Effector CD8-positive, alpha-beta T cell (primary cell): ENCODE measurements around the gene TAF4.
A peak's percentile ranks its signal among the peaks of the same experiment; 100 is the strongest.

ENCODE experiments used
- DNase-seq: peaks from one replicate; lab custom pipeline; 2025; lab: John Stamatoyannopoulos, UW

Gene TAF4

GRCh38 chr20:62019881-62020492, 45.7 kb downstream of the TAF4 start:
- no peak for DNase-seq

- DNase-seq, result no peak
Observed at GRCh38 chr20:62019144-62019805, 46.4 kb downstream of the TAF4 start.

- no peak for DNase-seq
Observed at GRCh38 chr20:62018437-62019143, 47.1 kb downstream of the TAF4 start.

- no peak for DNase-seq
Observed at GRCh38 chr20:62015540-62016288, 50.0 kb downstream of the TAF4 start.

GRCh38 chr20:62014889-62015537, 50.7 kb downstream of the TAF4 start:
- DNase-seq, result no peak

GRCh38 chr20:62014488-62014775, 51.2 kb downstream of the TAF4 start:
- no peak for DNase-seq

GRCh38 chr20:62012631-62013030, 53.0 kb downstream of the TAF4 start:
- DNase-seq, result no peak

- DNase-seq, result no peak
Observed at GRCh38 chr20:62011938-62012534, 53.6 kb downstream of the TAF4 start.

- no peak for DNase-seq
Observed at GRCh38 chr20:62011403-62011790, 54.3 kb downstream of the TAF4 start.

GRCh38 chr20:62010551-62011402, 54.9 kb downstream of the TAF4 start:
- DNase-seq, result peak; percentile 47

- no peak for DNase-seq
Observed at GRCh38 chr20:62009869-62010445, 55.7 kb downstream of the TAF4 start.

GRCh38 chr20:62009322-62009721, 56.4 kb downstream of the TAF4 start:
- DNase-seq, result no peak

- DNase-seq, result no peak
Observed at GRCh38 chr20:62008643-62009183, 57.0 kb downstream of the TAF4 start.

- DNase-seq, result no peak
Observed at GRCh38 chr20:62007127-62007647, 58.5 kb downstream of the TAF4 start.

- DNase-seq, result no peak
Observed at GRCh38 chr20:62006482-62006881, 59.2 kb downstream of the TAF4 start.

GRCh38 chr20:62004614-62005013, 61.1 kb downstream of the TAF4 start:
- DNase-seq, result no peak

GRCh38 chr20:62003567-62004405, 61.9 kb downstream of the TAF4 start:
- no peak for DNase-seq

- no peak for DNase-seq
Observed at GRCh38 chr20:62002882-62003480, 62.7 kb downstream of the TAF4 start.
